GM15510 (cell line): ENCODE measurements around the gene OR51D1.

Experiments used
- POLR2A ChIP-seq: IDR thresholded peaks from 3 replicates; pipeline ENCODE4 v1.6.1; 2011; ENCODE audit warnings: borderline replicate concordance; ENCODE audit not compliant: insufficient read length; ENCODE audit errors: extremely low read depth

The OR51D1 gene

DNA sequence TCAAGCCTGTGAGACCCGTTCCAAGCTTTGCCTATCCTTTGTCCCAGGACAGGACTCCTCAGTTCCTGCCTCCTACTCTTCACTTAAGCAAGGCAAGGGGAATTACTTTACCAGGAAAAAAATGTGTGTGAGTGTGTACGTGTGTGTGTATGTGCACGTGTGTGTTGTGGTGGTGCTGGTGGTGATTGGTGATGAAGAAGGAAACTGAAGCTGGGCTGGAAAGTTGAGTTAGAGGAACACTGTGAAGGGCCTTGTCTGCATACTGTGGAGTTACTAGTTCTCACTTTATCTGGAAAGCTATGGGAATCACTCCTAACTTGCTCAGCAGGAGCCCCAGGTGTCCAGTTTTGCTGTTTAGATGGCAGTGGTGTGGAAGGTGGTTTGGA is 378 bp downstream of the OR51D1 start:
- TF ChIP-seq POLR2A, result no peak

DNA sequence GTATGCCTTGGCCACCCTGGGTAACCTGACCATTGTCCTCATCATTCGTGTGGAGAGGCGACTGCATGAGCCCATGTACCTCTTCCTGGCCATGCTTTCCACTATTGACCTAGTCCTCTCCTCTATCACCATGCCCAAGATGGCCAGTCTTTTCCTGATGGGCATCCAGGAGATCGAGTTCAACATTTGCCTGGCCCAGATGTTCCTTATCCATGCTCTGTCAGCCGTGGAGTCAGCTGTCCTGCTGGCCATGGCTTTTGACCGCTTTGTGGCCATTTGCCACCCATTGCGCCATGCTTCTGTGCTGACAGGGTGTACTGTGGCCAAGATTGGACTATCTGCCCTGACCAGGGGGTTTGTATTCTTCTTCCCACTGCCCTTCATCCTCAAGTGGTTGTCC is 2.7 kb downstream of the OR51D1 start:
- no peak for TF ChIP-seq POLR2A

DNA sequence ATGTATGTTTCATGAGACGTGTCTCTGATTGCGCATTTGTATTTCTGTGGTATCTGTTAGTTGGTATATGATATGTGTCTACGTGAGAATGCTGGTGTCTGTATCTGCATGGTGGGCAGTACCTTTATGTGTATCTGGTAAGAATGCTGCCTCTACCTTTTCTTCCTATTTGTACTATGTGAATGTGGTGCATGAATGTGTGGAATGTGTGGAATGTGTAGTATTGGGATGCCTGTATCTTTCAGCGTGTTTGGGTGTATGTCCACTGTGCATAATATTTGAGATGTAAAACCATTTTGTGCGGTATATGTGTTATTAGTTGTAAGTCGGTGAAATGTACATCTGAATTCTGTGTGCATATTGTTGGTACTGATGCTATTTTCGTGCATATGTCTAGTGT is 4.2 kb downstream of the OR51D1 start:
- no peak for TF ChIP-seq POLR2A

DNA sequence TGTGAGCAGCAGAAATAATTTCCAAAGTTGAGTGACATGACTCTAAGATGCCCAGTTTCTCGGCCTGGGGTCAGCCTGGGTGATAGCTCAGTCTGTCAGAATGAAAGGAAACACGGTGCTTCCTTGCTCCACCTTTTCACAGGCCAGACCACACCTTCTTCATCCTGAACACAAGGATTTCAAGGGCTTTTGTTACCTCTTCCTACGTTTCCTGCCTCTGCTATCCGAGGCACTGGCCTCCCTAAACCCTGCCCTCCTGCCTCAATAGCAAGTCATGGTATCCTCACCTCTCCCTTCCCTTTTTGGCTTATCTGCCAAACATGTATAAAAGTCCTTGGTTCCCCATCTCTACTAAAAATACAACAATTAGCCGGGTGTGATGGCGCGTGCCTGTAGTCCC is 4.8 kb downstream of the OR51D1 start:
- TF ChIP-seq POLR2A, result no peak

DNA sequence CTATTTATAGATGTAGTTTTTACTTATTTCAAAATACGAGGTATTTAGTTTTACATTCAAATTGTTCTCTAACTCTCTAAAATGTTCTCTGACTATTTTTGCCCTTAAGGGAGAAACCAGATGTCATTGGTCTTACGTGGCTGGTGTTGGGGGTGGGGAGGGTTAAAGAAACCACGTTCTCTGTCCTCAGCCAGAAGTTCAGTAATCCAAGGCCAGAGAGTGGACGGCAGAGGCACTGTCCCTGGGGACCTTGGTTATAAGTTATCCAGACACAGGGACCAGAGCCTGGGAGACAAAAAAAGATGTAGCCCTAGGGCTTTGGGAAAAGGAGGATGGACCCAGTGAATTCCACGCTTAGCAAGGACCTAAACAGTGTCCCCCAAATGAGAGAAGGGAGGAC is 5.8 kb downstream of the OR51D1 start:
- no peak for TF ChIP-seq POLR2A

DNA sequence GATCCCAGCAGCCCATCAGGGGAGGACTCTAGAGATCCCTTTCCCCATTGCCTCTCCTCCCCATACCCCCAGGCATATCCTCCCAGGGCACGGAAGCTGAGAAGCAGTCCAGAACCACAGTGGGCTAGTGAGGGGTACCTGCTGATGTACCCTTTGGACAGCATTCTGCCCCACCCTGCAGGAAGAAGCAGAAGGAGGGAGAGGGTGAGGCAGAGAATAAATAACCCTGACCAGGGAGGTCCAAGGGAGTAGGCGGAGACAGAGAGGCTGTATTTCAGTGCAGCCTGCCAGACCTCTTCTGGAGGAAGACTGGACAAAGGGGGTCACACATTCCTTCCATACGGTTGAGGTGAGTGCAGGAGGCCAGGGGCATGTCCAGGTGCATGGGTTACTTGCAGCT is 6.4 kb downstream of the OR51D1 start, which contains the start of gene OR51E1:
Gene OR51E1 (plus strand): TSS at position 301 of the 400 bp plus-strand sequence. CDS start 8,545 bp downstream, outside the sequence.
- no peak for TF ChIP-seq POLR2A

DNA sequence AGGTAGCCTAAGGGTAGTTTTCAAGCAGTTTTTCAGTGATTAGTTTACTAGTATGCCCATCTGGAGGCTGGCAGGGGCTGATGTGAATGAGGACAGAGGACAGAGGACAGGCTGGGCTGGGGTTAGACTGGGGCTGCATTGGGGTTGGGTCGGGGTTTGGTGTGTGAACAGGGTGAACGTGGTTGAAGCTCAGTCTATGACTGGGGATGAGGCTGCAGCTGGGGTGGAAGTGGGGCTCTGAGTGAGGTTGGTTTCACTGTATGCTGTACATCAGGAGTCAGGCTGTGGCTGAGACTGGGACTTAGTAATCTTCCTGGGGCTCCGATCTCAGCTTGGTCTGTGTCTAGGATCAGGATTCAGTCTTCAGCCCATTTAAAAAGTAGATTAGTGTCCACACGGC is 7.0 kb downstream of the OR51D1 start:
- TF ChIP-seq POLR2A, result no peak

DNA sequence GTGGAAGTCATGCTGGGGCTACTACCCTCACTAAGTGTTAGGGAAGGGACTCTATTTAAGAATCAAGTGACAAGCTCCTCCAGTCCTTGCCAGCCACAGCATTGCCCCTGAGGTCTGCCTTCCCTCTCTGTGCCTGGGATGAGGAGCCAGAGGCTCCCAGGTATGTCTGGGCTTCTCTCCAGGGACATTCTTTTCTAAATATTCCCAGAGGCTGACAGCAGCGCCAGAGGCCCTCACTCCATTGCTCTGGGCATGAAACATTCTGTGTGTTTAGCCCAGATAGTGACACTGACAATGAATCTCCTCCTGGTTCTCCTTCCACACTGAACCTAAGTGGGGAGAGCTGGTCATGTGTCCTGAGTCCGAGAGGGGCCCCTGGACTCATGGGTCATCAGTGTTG is 8.7 kb downstream of the OR51D1 start:
- TF ChIP-seq POLR2A, result no peak

DNA sequence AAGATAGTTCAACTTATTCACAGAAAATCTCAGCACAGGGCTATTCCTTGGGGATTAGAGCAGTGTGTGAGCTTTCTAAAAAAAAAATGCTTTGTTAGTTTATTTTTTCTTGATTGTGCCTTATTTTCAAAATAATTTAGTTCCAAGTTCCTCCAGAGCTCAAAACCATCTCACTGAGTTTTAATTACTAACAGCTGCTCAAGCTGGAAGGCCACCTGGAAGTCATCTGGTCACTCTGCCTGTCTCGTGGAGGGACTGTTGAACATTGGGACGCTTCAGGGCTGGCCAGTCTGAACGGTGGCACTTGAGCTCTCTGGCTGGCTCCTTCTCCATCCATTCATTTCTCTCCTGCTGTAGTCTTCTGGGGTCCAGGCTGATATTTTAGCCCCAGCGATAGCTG is 10.5 kb downstream of the OR51D1 start:
- TF ChIP-seq POLR2A, result no peak

DNA sequence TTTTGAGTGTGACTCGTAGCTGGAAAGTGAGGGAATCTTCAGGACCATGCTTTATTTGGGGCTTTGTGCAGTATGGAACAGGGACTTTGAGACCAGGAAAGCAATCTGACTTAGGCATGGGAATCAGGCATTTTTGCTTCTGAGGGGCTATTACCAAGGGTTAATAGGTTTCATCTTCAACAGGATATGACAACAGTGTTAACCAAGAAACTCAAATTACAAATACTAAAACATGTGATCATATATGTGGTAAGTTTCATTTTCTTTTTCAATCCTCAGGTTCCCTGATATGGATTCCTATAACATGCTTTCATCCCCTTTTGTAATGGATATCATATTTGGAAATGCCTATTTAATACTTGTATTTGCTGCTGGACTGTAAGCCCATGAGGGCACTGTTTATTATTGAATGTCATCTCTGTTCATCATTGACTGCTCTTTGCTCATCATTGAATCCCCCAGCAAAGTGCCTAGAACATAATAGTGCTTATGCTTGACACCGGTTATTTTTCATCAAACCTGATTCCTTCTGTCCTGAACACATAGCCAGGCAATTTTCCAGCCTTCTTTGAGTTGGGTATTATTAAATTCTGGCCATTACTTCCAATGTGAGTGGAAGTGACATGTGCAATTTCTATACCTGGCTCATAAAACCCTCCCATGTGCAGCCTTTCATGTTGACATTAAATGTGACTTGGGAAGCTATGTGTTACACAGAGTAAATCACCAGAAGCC is 17.5 kb downstream of the OR51D1 start:
- no peak for TF ChIP-seq POLR2A

DNA sequence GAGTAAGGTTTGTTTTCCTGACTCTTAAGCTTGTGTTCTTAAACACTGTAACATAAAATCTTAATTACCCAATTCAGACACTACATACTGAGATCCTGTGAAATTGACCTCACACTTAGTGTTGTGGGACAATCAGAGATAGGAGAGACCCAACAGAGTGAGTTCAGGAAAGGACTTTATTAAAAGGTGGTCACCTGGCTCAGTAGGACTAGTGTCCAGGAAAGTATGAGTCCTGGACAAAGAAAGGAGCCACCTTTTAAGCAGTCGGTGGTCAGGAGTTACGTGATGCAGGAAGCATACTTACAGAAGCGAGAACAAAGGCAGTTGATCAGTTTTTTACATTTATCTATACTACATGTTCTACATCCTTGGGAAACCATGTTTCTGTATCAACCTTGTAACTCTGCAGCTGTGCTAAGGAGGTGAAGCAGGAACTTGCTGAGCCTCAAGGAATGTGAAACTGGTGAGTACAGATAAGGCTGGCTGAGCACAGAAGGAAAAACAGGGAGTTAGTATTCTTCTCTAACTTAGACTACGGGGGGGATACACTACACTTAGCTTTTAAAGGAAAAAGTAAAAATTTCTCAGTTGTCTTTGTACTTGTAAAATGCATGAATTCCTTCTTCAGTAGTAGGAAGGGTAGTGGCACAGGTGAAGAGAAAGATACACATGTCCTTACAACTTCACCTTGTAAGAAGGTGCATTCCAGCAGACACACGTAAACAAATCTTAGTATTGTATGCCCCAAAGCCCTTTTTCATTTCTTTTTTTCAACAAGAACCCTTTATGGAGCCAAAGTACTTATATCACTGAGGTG is 21.6 kb downstream of the OR51D1 start:
- no peak for TF ChIP-seq POLR2A

DNA sequence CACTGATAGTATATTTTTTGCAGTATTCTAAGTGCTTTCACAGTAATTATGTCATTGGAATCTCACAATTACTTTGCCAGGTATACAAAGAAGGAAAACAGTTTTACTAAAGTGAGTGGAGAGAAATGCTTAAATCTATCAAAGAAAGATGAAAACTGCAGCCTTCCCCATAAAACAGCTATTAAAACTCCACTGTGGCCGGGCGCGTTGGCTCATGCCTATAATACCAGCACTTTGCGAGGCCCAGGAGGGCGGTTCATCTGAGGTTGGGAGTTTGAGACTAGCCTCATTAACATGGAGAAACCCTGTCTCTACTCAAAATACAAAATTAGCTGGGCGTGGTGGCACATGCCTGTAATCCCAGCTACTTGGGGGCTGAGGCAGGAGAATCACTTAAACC is 25.6 kb downstream of the OR51D1 start:
- no peak for TF ChIP-seq POLR2A

DNA sequence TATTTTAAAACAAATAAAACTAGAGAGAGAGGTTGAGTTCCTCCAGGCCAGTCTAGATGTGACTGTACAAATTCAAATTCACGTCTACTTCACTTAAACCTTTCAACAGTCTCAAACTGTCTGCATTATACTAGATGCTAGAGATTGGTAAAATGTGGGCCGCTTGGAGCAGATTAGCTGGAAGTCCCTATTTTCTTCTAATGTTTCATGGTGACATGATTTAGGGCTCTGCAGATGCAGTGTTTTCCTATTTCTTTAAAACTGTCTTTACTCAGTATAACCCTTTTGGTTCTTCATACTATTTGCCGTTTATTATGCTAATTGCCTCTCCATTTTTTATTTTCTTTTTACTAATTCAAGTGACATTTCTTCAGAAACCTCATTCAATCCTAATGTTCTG is 26.9 kb downstream of the OR51D1 start:
- TF ChIP-seq POLR2A, result no peak

DNA sequence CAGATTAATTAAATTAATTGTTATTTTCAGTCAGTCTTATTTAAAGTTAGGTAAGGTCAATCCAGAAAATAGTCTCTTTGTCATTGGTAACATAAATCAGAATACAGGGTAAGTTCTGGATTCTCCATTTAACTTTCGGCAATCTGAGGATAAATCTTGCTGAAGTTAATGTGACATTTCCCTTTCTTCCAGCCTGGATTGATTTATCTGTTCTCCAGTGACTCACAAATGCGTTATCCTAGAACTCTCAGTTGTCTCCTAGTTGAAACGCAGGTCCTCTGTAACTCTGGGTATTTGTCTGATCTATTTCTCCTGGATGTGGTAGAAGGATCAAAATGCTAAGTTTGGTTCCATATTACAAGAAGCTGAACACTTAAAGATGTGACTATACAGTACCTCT is 27.5 kb downstream of the OR51D1 start:
- TF ChIP-seq POLR2A, result no peak

DNA sequence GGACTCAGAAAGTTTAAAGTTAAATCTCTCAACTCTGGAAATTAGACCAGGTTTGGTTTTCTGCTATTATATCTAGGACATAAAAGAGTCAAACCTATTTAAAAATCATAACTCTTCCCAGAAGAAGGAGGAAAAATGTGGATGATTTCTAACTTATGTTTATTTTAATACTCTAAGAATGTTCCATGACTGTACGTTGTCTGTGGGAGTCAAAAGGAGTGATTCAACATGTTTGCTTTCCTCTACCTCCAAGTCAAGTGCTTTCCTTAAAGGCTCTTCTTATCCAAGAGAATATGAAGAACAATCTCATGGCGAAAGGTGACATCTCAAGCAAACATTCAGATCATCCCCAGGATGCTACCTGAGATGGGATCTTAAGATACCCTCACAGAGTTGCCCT is 28.1 kb downstream of the OR51D1 start:
- no peak for TF ChIP-seq POLR2A

DNA sequence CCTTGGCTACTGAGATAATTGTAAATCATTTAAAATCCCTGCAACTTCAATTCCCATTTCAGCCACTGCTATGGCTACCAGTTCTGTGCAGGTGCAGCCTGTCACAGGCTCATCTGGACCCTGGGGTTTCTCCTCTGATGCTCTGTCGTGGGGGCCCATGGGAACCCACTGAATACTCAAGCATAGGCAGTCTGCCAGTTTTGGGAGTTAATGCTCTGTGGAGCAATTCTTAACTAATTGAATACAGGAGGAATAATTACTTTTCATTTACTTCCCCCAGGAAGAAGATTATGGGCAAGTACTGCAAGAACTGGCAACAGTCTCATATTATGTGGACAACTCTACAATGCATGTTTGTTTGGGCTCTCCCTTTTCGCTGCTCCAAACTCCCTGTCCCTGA is 34.5 kb downstream of the OR51D1 start:
- no peak for TF ChIP-seq POLR2A
